Activated T-helper 1 cell treated with Interleukin-2 at 50 U/mL for 16 hours (primary cell): ENCODE data around the gene PLEKHA8.

Source experiments
- DNase-seq: peaks from one replicate; pipeline ENCODE4 v3.0.0-alpha.2; 2020; ENCODE audit warnings: low read depth

The PLEKHA8 gene

GRCh38 chr7:30028216-30028748, at the start of gene PLEKHA8:
TSS of gene PLEKHA8 (plus strand) at chr7:30028412. CDS start at chr7:30028763, 351 bp downstream.
- DNase-seq: peak; percentile 83

- no peak for DNase-seq
Observed at GRCh38 chr7:29980151-29980550, 48.1 kb upstream of the PLEKHA8 start.

GRCh38 chr7:29987083-29987482, 41.1 kb upstream of the PLEKHA8 start:
- DNase-seq: no peak

- no peak for DNase-seq
Observed at GRCh38 chr7:29987811-29988317, 40.3 kb upstream of the PLEKHA8 start.

GRCh38 chr7:29988424-29989256, 39.6 kb upstream of the PLEKHA8 start:
- peak; percentile 3 for DNase-seq

GRCh38 chr7:29989257-29989995, 38.8 kb upstream of the PLEKHA8 start, which contains the start of gene SCRN1:
TSS of gene SCRN1 (minus strand) at chr7:29989801. CDS start at chr7:29969067, 20,734 bp downstream.
- DNase-seq: peak; percentile 3

GRCh38 chr7:29990931-29991330, 37.3 kb upstream of the PLEKHA8 start:
- DNase-seq: no peak

- DNase-seq: no peak
Observed at GRCh38 chr7:29991937-29992336, 36.3 kb upstream of the PLEKHA8 start.

GRCh38 chr7:29993140-29993539, 35.1 kb upstream of the PLEKHA8 start:
- no peak for DNase-seq

- DNase-seq: no peak
Observed at GRCh38 chr7:29995652-29996051, 32.6 kb upstream of the PLEKHA8 start.

- no peak for DNase-seq
Observed at GRCh38 chr7:29996321-29996720, 31.9 kb upstream of the PLEKHA8 start.

- no peak for DNase-seq
Observed at GRCh38 chr7:29998489-29998888, 29.7 kb upstream of the PLEKHA8 start.

GRCh38 chr7:30001998-30002397, 26.2 kb upstream of the PLEKHA8 start:
- DNase-seq: no peak

- no peak for DNase-seq
Observed at GRCh38 chr7:30003098-30003497, 25.1 kb upstream of the PLEKHA8 start.

GRCh38 chr7:30005464-30005863, 22.7 kb upstream of the PLEKHA8 start:
- no peak for DNase-seq

GRCh38 chr7:30010021-30010420, 18.2 kb upstream of the PLEKHA8 start:
- no peak for DNase-seq

GRCh38 chr7:30012757-30013156, 15.5 kb upstream of the PLEKHA8 start:
- no peak for DNase-seq

- no peak for DNase-seq
Observed at GRCh38 chr7:30018451-30018850, 9.8 kb upstream of the PLEKHA8 start.

GRCh38 chr7:30019387-30019786, 8.8 kb upstream of the PLEKHA8 start:
- DNase-seq: no peak

GRCh38 chr7:30019960-30020359, 8.3 kb upstream of the PLEKHA8 start:
- DNase-seq: no peak

- no peak for DNase-seq
Observed at GRCh38 chr7:30020535-30020934, 7.7 kb upstream of the PLEKHA8 start.

GRCh38 chr7:30022991-30023390, 5.2 kb upstream of the PLEKHA8 start:
- no peak for DNase-seq

- no peak for DNase-seq
Observed at GRCh38 chr7:30023524-30023923, 4.7 kb upstream of the PLEKHA8 start.
